Endothelial cell of umbilical vein (primary cell): ENCODE measurements around the gene ASIC1. TPM values are rescaled to one million over a fixed set of nuclear protein-coding genes. Genes with fewer than 3 reads are reported as not detected.

ENCODE experiments used
- BruUV-seq: library from RNA; stranded (reverse); fragments of 400-500 nt; replicated peaks from 2 replicates; lab custom pipeline; 2021; lab: Mats Ljungman, UMichigan
- CTCF ChIA-PET: fragments of 300-600, 350-600 bp; sonication (Branson Sonifier 250); formaldehyde crosslinking; loops from one replicate; lab custom pipeline; 2021; ENCODE audit warnings: antibody characterized with exemption, inconsistent platforms; lab: Charles Lee
- POLR2A ChIA-PET: fragments of 300-600, 350-600 bp; sonication (Branson Sonifier 250); formaldehyde crosslinking; loops from one replicate; lab custom pipeline; 2021; ENCODE audit warnings: antibody characterized with exemption, inconsistent platforms; lab: Charles Lee
- DNase-seq: peaks from one replicate; pipeline ENCODE4 v3.0.0-alpha.2; 2011; ENCODE audit warnings: low read depth, low spot score
- FAIRE-seq: peaks from 2 replicates; lab custom pipeline; 2011; peaks lifted over from hg19 to GRCh38; lab: Jason Lieb, UNC
- H2AFZ ChIP-seq: 2 replicates; pipeline ENCODE4 v1.6.0; 2012; ENCODE audit warnings: low read depth, low read length, control low read depth, inconsistent platforms
- H3K27ac ChIP-seq: 2 replicates; pipeline ENCODE4 v1.5.1; 2011; ENCODE audit warnings: low read depth, mild to moderate bottlenecking, control low read depth, low read length, moderate library complexity; ENCODE audit not compliant: insufficient read depth
- H3K27me3 ChIP-seq, 2 experiments: 2 replicates each; pipeline versions ENCODE4 v1.6.0 to v1.6.1; 2011; ENCODE audit warnings: low read length in 2 of 2, mixed read lengths in 1 of 2; ENCODE audit not compliant: control insufficient read depth in 2 of 2, insufficient read depth in 2 of 2
- H3K36me3 ChIP-seq, 2 experiments: 2 replicates in 1 of 2; 3 replicates in 1 of 2; pipeline ENCODE4 v1.5.1; 2011; ENCODE audit warnings: low read length in 2 of 2, mild to moderate bottlenecking in 1 of 2, moderate library complexity in 1 of 2; ENCODE audit not compliant: control insufficient read depth in 2 of 2, insufficient read depth in 2 of 2; ENCODE audit errors: extremely low read depth in 1 of 2
- H3K4me1 ChIP-seq: 3 replicates; pipeline ENCODE4 v1.5.1; 2011; ENCODE audit warnings: mild to moderate bottlenecking, low read length; ENCODE audit not compliant: control insufficient read depth, insufficient read depth; ENCODE audit errors: extremely low read depth
- H3K4me2 ChIP-seq: 2 replicates; pipeline ENCODE4 v1.6.1; 2011; ENCODE audit warnings: low read length, control low read depth, mixed read lengths; ENCODE audit not compliant: insufficient read depth
- H3K4me3 ChIP-seq, 3 experiments: fragments of 200-600 bp in 1 of 3; sonication (generic), shearing (Covaris generic) in 1 of 3; replicated peaks in 1 of 3; 2 replicates each; pipeline ENCODE4 v1.5.1; 2011 to 2016; ENCODE audit warnings: control low read depth in 3 of 3, low read length in 3 of 3, mild to moderate bottlenecking in 2 of 3, inconsistent platforms in 1 of 3, low read depth in 1 of 3, moderate library complexity in 1 of 3; ENCODE audit not compliant: insufficient read depth in 1 of 3
- H3K79me2 ChIP-seq: 2 replicates; pipeline ENCODE4 v1.6.0; 2012; ENCODE audit warnings: low read length, inconsistent platforms; ENCODE audit not compliant: control insufficient read depth, insufficient read depth
- H3K9ac ChIP-seq: replicated peaks from 2 replicates; pipeline ENCODE3; 2011; ENCODE audit warnings: low read length, control low read depth; ENCODE audit not compliant: insufficient read depth; ENCODE audit errors: extremely low read depth
- H3K9me1 ChIP-seq: replicated peaks from 3 replicates; pipeline ENCODE4 v1.6.0; 2011; ENCODE audit warnings: mild to moderate bottlenecking, low read length; ENCODE audit not compliant: control insufficient read depth, insufficient read depth; ENCODE audit errors: extremely low read depth
- H3K9me3 ChIP-seq: replicated peaks from 2 replicates; pipeline ENCODE4 v1.5.1; 2012; ENCODE audit warnings: low read length, inconsistent platforms; ENCODE audit not compliant: control insufficient read depth, insufficient read depth
- H4K20me1 ChIP-seq: replicated peaks from 2 replicates; pipeline ENCODE3; 2011; ENCODE audit warnings: mild to moderate bottlenecking, low read length; ENCODE audit not compliant: control insufficient read depth, insufficient read depth; ENCODE audit errors: extremely low read depth
- EZH2 ChIP-seq: IDR thresholded peaks from 2 replicates; pipeline ENCODE4 v1.6.1; 2012; ENCODE audit warnings: borderline replicate concordance, low read depth, mild to moderate bottlenecking, moderate library complexity, low read length, inconsistent platforms; ENCODE audit not compliant: severe bottlenecking
- FOS ChIP-seq: IDR thresholded peaks from 2 replicates; pipeline ENCODE4 v1.6.1; 2011; ENCODE audit warnings: mild to moderate bottlenecking, low read length, moderate library complexity, borderline replicate concordance; ENCODE audit not compliant: insufficient read depth
- GATA2 ChIP-seq: IDR thresholded peaks from 2 replicates; pipeline ENCODE4 v1.7.0; 2011; ENCODE audit warnings: low read depth, mild to moderate bottlenecking, moderate library complexity, mixed read lengths, low read length; ENCODE audit not compliant: insufficient read length, insufficient read depth
- JUN ChIP-seq: IDR thresholded peaks from 2 replicates; pipeline ENCODE4 v1.6.1; 2011; ENCODE audit warnings: borderline replicate concordance, low read depth; ENCODE audit not compliant: insufficient read length, insufficient read depth
- MYC ChIP-seq: IDR thresholded peaks from one replicate; pipeline ENCODE4 v1.6.1; 2011; ENCODE audit warnings: mild to moderate bottlenecking, low read depth, low read length
- POLR2A ChIP-seq: IDR thresholded peaks from 2 replicates; pipeline ENCODE4 v1.6.1; 2012; ENCODE audit warnings: low read depth, mild to moderate bottlenecking, control low read depth, low read length
- POLR2AphosphoS5 ChIP-seq: IDR thresholded peaks from 2 replicates; pipeline ENCODE4 v1.6.1; 2012; ENCODE audit warnings: low read depth, mild to moderate bottlenecking, control low read depth, low read length, moderate library complexity; ENCODE audit not compliant: insufficient read depth
- dilution Hi-C: fragments of 300-500 bp; cut with MboI; formaldehyde crosslinking; loops from one replicate; pipeline ENCODE4 v1.15.0; 2019; ENCODE audit warnings: low sequenced_read_pairs; ENCODE audit not compliant: extremely low pct_ligation_motif_present
- intact Hi-C: fragments of 100-400 bp; cut with micrococcal nuclease; formaldehyde crosslinking; loops from one replicate; pipeline ENCODE4 v1.10.0; 2022
- polyA plus RNA-seq, 4 experiments: library from polyadenylated mRNA; depleted of rRNA in 3 of 4; stranded (reverse) in 3 of 4; unstranded in 1 of 4; fragments of >200 nt; gene quantifications; 2 replicates each; pipeline versions ENCODE4 v1.2.1 to v1.2.3, GENCODE V29; 2011 to 2012; ENCODE audit warnings: missing spikeins in 1 of 4
- total RNA-seq: library from RNA; stranded (reverse); gene quantifications from 2 replicates; pipeline ENCODE4 v1.2.3, GENCODE V29; 2021
- TF ChIP-seq, protein P1 (sequence below), 2 donors: IDR thresholded peaks; 1 replicate in 1 of 2; 2 replicates in 1 of 2; pipeline ENCODE4 v1.5.1; 2011; ENCODE audit warnings: low read length in 2 of 2, mild to moderate bottlenecking in 2 of 2, moderate library complexity in 2 of 2, control low read depth in 1 of 2, inconsistent platforms in 1 of 2, low read depth in 1 of 2; ENCODE audit not compliant: insufficient read depth in 1 of 2; ENCODE audit errors: extremely low read depth in 1 of 2
- TF ChIP-seq, protein P2 (sequence below): IDR thresholded peaks from 2 replicates; pipeline ENCODE4 v1.6.1; 2011; ENCODE audit not compliant: insufficient read depth, insufficient read length

ASIC1 gene
- total and polyA plus RNA-seq, 2 donors (not counting 3 experiments of a cell fraction or from before 2014, with no cell fraction given), result 0.53 to 0.66 TPM

DNA sequence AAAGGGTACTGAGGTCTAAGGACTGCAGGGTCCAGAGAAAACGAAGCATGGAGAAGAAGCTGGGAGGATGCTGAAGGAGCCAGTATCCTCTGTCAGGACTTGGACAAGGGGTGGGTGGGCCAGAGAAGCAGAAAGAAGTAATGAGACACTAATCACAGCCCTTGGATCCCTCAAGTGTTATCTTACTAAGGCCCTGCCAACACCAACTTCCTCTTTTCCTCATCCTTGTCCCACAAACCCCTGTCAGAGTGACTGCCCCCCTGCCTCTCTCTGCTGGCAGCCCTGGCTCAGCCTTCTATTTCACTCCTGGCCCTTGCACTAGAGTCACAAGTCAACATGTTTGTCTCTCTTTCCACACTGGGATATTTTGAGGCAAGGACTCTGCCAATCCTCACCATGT, 3.8 kb upstream of the ASIC1 start:
- dilution Hi-C loops, result loop anchor here (25.0 kb wide), 1 partner anchor 91 kb away; the partner anchor contains the start of genes AQP2, AQP5 and AQP6
- Histone ChIP-seq H3K9ac (no peak overlapping the region), H3K4me1 (peaks cover 5% of the 10 kb centered on the region), H3K36me3 (no peaks in the 10 kb centered on the region), H3K9me1 (no peaks in the 10 kb centered on the region), H3K27me3 (peaks cover 49 to 56% of the 10 kb centered on the region in 2 experiments), H2AFZ (no peak overlapping the region), H3K9me3 (no peaks in the 10 kb centered on the region), H4K20me1 (no peaks in the 10 kb centered on the region), H3K79me2 (no peaks in the 10 kb centered on the region), H3K4me2 (no peak overlapping the region), H3K4me3 (no peak overlapping the region), H3K27ac (no peak overlapping the region)
- no TSS peak for BruUV-seq
- ChIA-PET POLR2A (no interaction called here), CTCF (interaction anchor here (7.7 to 11.2 kb wide), 2 partner anchors 16 to 85 kb away, joined by 168 to 191 read pairs; partner anchors contain the start of gene AQP6)
- no peak for FAIRE-seq
- TF ChIP-seq MYC (no peak), POLR2A (no peak), EZH2 (no peak), GATA2 (no peak), JUN (no peak), POLR2AphosphoS5 (no peak), FOS (no peak)
- TF ChIP-seq, protein P1, sequence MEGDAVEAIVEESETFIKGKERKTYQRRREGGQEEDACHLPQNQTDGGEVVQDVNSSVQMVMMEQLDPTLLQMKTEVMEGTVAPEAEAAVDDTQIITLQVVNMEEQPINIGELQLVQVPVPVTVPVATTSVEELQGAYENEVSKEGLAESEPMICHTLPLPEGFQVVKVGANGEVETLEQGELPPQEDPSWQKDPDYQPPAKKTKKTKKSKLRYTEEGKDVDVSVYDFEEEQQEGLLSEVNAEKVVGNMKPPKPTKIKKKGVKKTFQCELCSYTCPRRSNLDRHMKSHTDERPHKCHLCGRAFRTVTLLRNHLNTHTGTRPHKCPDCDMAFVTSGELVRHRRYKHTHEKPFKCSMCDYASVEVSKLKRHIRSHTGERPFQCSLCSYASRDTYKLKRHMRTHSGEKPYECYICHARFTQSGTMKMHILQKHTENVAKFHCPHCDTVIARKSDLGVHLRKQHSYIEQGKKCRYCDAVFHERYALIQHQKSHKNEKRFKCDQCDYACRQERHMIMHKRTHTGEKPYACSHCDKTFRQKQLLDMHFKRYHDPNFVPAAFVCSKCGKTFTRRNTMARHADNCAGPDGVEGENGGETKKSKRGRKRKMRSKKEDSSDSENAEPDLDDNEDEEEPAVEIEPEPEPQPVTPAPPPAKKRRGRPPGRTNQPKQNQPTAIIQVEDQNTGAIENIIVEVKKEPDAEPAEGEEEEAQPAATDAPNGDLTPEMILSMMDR (IDR thresholded peaks at IDR 0.05; ENCODE audit: extremely low read depth in 1 of 2, insufficient read depth in 1 of 2, low read depth in 1 of 2, low read length in 2 of 2), result no peak
- TF ChIP-seq, protein P2, sequence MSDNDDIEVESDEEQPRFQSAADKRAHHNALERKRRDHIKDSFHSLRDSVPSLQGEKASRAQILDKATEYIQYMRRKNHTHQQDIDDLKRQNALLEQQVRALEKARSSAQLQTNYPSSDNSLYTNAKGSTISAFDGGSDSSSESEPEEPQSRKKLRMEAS, result no peak
- intact Hi-C loops, result no loop called here
- no peak for DNase-seq
